Thymus (tissue), 11 donors: ENCODE results near the gene ZNF473. TPM values are rescaled to one million over a fixed set of nuclear protein-coding genes. Genes with fewer than 3 reads are reported as not detected.
A peak's percentile ranks its signal among the peaks of the same experiment; 100 is the strongest.
"Not testable (repeated sequence)": the region's sequence is repeated elsewhere in the genome, so short reads cannot be mapped to it uniquely, and the experiment has no call there.

ENCODE experiments used
- DNase-seq, 9 donors: peaks; one replicate each; pipeline ENCODE4 v3.0.0-alpha.2; 2013; ENCODE audit warnings: low spot score in 9 of 9, low read depth in 6 of 9, missing footprints in 1 of 9
- H3K27ac ChIP-seq, 2 donors: one replicate each; pipeline ENCODE4 v1.5.1; 2013; ENCODE audit warnings: control low read depth in 1 of 2, low read depth in 1 of 2, low read length in 1 of 2, mild to moderate bottlenecking in 1 of 2, moderate library complexity in 1 of 2
- H3K27me3 ChIP-seq, 2 donors: one replicate each; pipeline ENCODE4 v1.5.1; 2013; ENCODE audit warnings: low read length in 1 of 2; ENCODE audit not compliant: control insufficient read depth in 2 of 2, insufficient read depth in 1 of 2
- H3K36me3 ChIP-seq, 2 donors: one replicate each; pipeline ENCODE4 v1.5.1; 2013; ENCODE audit warnings: low read length in 1 of 2, mild to moderate bottlenecking in 1 of 2, moderate library complexity in 1 of 2; ENCODE audit not compliant: control insufficient read depth in 2 of 2, insufficient read depth in 2 of 2
- H3K4me1 ChIP-seq, 2 donors: one replicate each; pipeline ENCODE4 v1.5.1; 2013; ENCODE audit warnings: low read length in 2 of 2; ENCODE audit not compliant: control insufficient read depth in 2 of 2, insufficient read depth in 2 of 2
- H3K4me3 ChIP-seq, 2 donors: one replicate each; pipeline ENCODE4 v1.5.1; 2013; ENCODE audit warnings: low read length in 2 of 2, control low read depth in 1 of 2, mild to moderate bottlenecking in 1 of 2
- H3K9me3 ChIP-seq, 2 donors: one replicate each; pipeline ENCODE4 v1.5.1; 2013; ENCODE audit warnings: low read length in 1 of 2, mild to moderate bottlenecking in 1 of 2; ENCODE audit not compliant: control insufficient read depth in 2 of 2, insufficient read depth in 1 of 2
- WGBS: extraction: QIAGEN DNeasy Blood & Tissue Kit; methylation state at CpG from one replicate; pipeline ENCODE4 v1.1.7; 2013; 5-methylcytosine and 5-hydroxymethylcytosine counted together
- polyA plus RNA-seq: library from polyadenylated mRNA; stranded (reverse); fragments of 200-250 nt; gene quantifications from one replicate; pipeline ENCODE4 v1.2.3, GENCODE V29; 2013
- total RNA-seq: library from RNA; stranded (reverse); fragments of 120-200 nt; gene quantifications from one replicate; pipeline ENCODE4 v1.2.4, GENCODE V29; 2013
- donor health status: healthy.

ZNF473 gene
- total and polyA plus RNA-seq, 2 donors: 2.5 to 5.7 TPM

DNA sequence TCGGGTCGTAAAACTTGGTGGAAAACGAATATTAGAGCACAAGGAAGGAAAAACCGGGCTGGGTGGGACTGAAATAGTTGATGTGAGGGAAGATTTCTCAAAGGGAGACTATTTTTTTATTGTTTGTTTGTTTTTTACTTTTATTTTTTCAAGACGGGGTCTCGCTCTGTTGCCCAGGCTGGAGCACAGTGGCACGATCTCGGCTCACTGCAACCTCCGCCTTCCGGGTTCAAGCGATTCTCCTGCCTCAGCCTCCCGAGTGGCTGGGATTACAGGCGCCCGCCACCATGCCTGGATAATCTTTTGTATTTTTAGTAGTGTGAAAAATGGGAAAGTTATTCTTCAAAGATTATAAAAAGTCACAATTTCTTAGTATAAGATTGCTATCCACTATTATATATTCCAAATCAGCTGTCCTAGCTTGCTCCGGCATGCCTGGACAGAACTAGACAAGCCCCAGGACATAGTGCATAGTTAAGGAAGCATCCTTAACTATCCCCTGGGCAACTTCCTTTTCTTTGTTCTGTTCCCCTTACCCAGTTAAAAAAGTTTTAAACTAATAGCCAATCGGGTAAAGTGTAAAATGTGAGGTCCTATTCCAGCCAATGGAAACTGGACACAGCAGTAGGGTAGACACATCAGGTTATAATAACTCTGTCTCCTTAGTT lies 25.6 kb downstream of the ZNF473 start:
- WGBS: 49% methylated on average over 16 of the region's 16 CpGs
- Histone ChIP-seq H3K4me3 (peak overlapping the region; percentile 48 to 49), H3K4me1 (peaks cover 0 to 14% of the 10 kb centered on the region in 2 donors), H3K27me3 (peaks cover 0 to 17% of the 10 kb centered on the region in 2 donors)
- H3K9me3 ChIP-seq, H3K27ac ChIP-seq, H3K36me3 ChIP-seq, DNase-seq: not testable (repeated sequence)

DNA sequence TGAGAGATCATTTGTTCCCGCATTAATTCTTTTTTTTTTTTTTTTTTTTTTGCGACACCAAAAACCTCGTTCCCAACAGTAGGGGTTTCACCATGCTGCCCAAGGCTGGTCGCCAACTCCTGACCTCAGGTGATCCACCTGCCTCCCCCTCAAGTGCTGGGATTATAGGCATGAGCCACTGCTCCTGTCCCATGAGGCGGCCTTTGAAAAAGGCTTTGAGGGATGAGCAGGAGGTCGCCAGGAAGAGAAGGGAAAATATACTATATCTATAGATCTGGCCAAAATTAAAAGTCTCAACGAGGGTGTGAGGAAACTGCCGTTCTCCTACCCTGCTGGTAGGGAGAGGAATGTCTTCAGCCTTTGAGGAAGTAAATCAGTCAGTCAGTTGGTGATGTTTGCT lies 26.2 kb downstream of the ZNF473 start:
- Histone ChIP-seq H3K27me3 (peaks cover 0 to 17% of the 10 kb centered on the region in 2 donors), H3K9me3 (no peaks in the 10 kb centered on the region), H3K36me3 (no peaks in the 10 kb centered on the region), H3K4me3 (no peak overlapping the region), H3K27ac (no peak overlapping the region), H3K4me1 (peaks cover 0 to 14% of the 10 kb centered on the region in 2 donors)
- 69% methylated on average over 8 of the region's 8 CpGs for WGBS
- no peak for DNase-seq

DNA sequence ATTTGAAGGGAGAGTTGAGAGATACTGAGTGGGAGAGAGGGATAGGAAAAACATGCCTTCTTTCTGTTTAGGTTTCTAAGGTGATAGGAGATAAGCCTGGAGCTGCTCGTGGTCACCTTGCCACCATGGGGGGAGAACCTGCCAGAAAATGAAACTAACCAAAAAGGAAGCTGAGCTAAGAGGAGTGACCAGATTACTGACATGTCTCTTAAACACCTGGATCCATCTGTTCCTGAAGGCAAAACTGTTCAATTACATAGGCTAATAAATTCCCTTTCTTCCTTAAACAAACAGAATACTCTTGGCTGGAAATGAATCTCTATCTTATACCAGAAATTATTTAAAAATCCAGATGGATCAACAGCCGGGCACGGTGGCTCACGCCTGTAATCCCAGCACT lies 27.3 kb downstream of the ZNF473 start:
- no peak overlapping the region for H3K27ac ChIP-seq
- DNase-seq: no peak
- H3K27me3 ChIP-seq: peaks cover 0 to 17% of the 10 kb centered on the region in 2 donors
- H3K36me3 ChIP-seq: no peaks in the 10 kb centered on the region
- peaks cover 0 to 14% of the 10 kb centered on the region in 2 donors for H3K4me1 ChIP-seq
- no peak overlapping the region for H3K4me3 ChIP-seq
- WGBS: 77% methylated on average over 4 of the region's 4 CpGs
- no peaks in the 10 kb centered on the region for H3K9me3 ChIP-seq

DNA sequence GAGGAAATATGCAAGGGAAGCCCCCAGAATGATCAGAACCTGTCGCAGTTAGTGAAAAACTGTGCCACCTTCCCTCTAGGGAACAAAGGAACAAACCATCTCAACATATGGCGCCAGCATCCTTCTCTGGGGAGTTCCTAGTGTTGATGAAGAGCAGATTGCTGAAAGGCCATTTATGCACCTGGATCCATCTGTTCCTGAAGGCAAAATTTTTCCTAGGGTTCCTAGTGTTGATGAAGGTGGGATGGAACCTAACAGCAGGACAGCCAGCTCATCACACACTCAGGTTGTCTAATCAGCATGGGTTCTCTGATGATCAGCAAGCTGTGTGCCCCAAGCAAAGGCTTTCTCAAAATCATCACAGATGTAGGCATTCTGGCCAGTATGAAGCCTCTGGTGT lies 32.6 kb downstream of the ZNF473 start:
- Histone ChIP-seq H3K4me3 (no peak overlapping the region), H3K9me3 (peaks cover 6 to 21% of the 10 kb centered on the region in 2 donors), H3K4me1 (no peaks in the 10 kb centered on the region), H3K27ac (no peak overlapping the region), H3K27me3 (no peaks in the 10 kb centered on the region), H3K36me3 (no peaks in the 10 kb centered on the region)
- DNase-seq: no peak
- WGBS: 91% methylated on average over 2 of the region's 2 CpGs

DNA sequence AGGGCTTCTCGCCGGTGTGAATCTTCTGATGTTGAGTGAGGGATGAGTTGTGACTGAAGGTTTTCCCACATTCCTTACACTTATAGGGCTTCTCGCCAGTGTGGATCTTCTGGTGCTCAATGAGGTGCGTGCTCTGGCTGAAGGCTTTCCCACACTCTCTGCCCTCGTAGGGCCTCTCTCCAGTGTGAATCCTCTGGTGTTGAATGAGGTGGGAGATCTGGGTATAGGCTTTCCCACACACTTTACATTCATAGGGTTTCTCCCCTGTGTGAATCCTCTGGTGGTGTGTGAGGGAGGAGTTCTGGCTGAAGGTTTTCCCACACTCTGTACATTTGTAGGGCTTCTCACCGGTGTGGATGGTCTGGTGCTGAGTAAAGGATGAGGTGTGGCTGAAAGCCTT lies 33.2 kb downstream of the ZNF473 start:
- no peaks in the 10 kb centered on the region for H3K27me3 ChIP-seq
- H3K9me3 ChIP-seq: peaks cover 6 to 21% of the 10 kb centered on the region in 2 donors
- H3K4me3 ChIP-seq: no peak overlapping the region
- no peaks in the 10 kb centered on the region for H3K36me3 ChIP-seq
- WGBS: 92% methylated on average over 6 of the region's 6 CpGs
- no peak for DNase-seq
- no peaks in the 10 kb centered on the region for H3K4me1 ChIP-seq
- H3K27ac ChIP-seq: no peak overlapping the region

DNA sequence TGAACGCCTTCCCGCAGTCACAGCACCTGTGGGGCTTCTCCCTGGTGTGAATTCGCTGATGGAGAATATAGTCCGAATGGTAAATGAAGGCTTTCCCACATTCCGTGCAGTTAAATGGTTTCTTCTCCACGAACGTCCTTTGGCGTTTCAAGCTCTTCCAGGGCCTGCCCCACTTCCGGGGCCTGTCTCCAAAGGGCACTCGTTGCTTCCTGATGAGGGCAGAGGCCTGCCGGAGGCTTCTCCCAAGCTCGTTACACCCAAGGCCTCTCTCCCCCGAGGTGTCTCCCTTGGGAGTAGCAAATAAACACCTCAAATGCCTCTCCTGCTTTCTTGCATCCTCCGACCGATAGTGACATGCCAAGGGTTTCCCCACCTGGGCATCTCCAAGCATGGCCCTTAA lies 34.3 kb downstream of the ZNF473 start:
- Histone ChIP-seq H3K9me3 (peaks cover 6 to 21% of the 10 kb centered on the region in 2 donors), H3K27ac (no peak overlapping the region), H3K4me1 (no peaks in the 10 kb centered on the region), H3K27me3 (no peaks in the 10 kb centered on the region), H3K36me3 (no peaks in the 10 kb centered on the region), H3K4me3 (no peak overlapping the region)
- 88% methylated on average over 15 of the region's 15 CpGs for WGBS
- no peak for DNase-seq

DNA sequence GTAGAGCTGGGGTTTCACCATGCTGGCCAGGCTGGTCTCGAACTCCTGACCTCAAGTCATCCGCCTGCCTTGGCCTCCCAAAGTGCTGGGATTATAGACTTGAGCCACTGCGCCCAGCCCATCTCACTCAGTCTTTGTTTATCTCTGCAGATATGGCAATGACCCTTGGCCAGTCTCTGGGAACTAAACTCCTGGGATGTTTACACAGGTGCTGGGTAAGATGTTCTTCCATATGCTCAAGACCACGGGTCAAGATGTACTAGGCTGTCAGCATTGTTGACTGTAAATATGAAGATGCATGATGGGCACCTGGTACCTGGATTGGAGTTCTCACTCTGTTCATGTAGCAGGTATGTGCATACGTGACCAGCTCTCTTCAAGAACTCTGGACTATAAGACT lies 35.8 kb downstream of the ZNF473 start:
- Histone ChIP-seq H3K4me1 (no peaks in the 10 kb centered on the region), H3K27me3 (no peaks in the 10 kb centered on the region), H3K27ac (no peak overlapping the region), H3K4me3 (no peak overlapping the region), H3K36me3 (no peaks in the 10 kb centered on the region), H3K9me3 (peaks cover 6 to 21% of the 10 kb centered on the region in 2 donors)
- WGBS: 91% methylated on average over 5 of the region's 5 CpGs
- DNase-seq: no peak

DNA sequence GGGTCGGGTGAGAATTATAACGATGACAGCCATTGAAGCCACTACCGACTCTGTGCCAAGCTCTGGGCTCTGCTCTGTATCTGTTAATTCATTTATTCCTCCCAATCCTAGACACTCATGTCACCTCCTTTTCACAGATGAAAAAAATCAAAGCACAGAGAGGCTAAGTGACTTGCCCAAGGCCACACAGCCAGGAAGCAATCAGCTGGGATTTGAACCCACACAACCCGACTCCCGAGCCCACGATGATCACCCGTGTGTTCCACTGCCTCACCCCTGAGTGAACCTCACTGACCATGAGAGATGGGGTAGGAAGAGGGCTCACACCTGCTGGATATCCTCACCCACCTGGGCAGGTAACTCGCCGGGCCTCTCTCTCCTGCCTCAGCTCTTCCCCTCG lies 40.1 kb downstream of the ZNF473 start:
- H3K4me1 ChIP-seq: no peaks in the 10 kb centered on the region
- H3K36me3 ChIP-seq: no peaks in the 10 kb centered on the region
- H3K9me3 ChIP-seq: no peaks in the 10 kb centered on the region
- H3K27ac ChIP-seq: no peak overlapping the region
- H3K4me3 ChIP-seq: no peak overlapping the region
- no peaks in the 10 kb centered on the region for H3K27me3 ChIP-seq
- DNase-seq: no peak
- WGBS: 91% methylated on average over 10 of the region's 10 CpGs

DNA sequence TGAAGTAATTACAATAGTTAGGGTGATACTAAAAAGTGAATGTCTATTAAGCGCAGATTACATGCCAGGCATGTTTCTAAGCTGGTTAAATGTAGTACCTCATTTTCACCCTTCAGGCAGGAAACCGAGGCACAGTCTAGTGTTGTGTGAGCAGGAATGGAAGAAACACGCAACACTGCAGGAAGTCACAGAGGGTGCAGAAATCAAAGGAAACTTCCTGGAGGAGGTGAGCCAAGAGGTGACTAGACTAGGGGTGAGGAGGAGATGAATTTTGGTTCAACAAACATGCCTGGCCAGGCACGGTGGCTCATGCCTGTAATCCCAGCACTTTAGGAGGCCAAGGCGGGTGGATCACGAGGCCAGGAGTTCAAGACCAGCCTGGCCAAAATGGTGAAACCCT lies 41.8 kb downstream of the ZNF473 start:
- H3K36me3 ChIP-seq: no peaks in the 10 kb centered on the region
- H3K4me1 ChIP-seq: no peaks in the 10 kb centered on the region
- no peak for DNase-seq
- 85% methylated on average over 6 of the region's 6 CpGs for WGBS
- H3K27ac ChIP-seq: no peak overlapping the region
- H3K9me3 ChIP-seq: no peaks in the 10 kb centered on the region
- no peaks in the 10 kb centered on the region for H3K27me3 ChIP-seq
- H3K4me3 ChIP-seq: no peak overlapping the region
